PC-9 (cell line): ENCODE data around the gene PJA1.

Experiments used
- EZH2 ChIP-seq: fragments of 200-600 bp; sonication (generic); IDR thresholded peaks from 2 replicates; pipeline ENCODE4 v1.8.0; 2017; ENCODE audit warnings: antibody characterized with exemption, low read depth
- TF ChIP-seq, protein P1 (sequence below): fragments of 200-600 bp; sonication (generic); conservative IDR thresholded peaks from 2 replicates; pipeline ENCODE4 v1.6.1; 2017; ENCODE audit warnings: mixed run types, antibody characterized with exemption, mild to moderate bottlenecking, moderate library complexity

DNA sequence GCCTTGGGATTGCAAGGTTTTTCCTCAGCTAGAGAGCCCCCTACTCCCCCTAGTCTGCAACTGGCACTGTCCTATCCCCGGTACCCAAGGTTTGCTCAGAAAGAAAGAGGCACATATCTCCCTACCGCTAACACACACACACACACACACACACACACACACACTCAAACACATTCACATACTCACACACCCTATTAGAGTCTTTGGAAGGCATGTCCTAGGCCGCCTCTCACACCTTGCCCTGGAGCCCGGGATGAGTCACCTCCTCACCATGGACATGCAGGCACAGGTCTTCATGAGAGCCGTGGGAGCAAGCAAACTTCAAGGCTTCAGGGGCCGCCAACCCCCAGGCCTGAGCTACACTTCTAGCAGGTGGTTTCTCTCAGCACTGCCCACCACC is 49.2 kb downstream of the PJA1 start:
- TF ChIP-seq, protein P1, sequence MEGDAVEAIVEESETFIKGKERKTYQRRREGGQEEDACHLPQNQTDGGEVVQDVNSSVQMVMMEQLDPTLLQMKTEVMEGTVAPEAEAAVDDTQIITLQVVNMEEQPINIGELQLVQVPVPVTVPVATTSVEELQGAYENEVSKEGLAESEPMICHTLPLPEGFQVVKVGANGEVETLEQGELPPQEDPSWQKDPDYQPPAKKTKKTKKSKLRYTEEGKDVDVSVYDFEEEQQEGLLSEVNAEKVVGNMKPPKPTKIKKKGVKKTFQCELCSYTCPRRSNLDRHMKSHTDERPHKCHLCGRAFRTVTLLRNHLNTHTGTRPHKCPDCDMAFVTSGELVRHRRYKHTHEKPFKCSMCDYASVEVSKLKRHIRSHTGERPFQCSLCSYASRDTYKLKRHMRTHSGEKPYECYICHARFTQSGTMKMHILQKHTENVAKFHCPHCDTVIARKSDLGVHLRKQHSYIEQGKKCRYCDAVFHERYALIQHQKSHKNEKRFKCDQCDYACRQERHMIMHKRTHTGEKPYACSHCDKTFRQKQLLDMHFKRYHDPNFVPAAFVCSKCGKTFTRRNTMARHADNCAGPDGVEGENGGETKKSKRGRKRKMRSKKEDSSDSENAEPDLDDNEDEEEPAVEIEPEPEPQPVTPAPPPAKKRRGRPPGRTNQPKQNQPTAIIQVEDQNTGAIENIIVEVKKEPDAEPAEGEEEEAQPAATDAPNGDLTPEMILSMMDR, result no peak
- TF ChIP-seq EZH2, result no peak
